ENCODE measurements around the gene CENPM. TPM values are rescaled to one million over a fixed set of nuclear protein-coding genes. Genes with fewer than 3 reads are reported as not detected.

Gene CENPM
- total RNA-seq, 1 donor from 2014 or later: not detected

- no peak for TF ChIP-seq CTCF (IDR thresholded peaks at IDR 0.05)
- peaks cover 3 to 5% of the 10 kb centered on the region in 2 donors for H3K4me1 ChIP-seq
- H3K27ac ChIP-seq: no peak overlapping the region
- no peaks in the 10 kb centered on the region for H3K9me3 ChIP-seq
- no peaks in the 10 kb centered on the region for H3K27me3 ChIP-seq
- intact Hi-C loops (cut with DNase I): no loop called here
- peaks cover 32 to 65% of the 10 kb centered on the region in 2 donors for H3K36me3 ChIP-seq
- DNase-seq (ENCODE audit: low spot score in 2 of 2): no peak
- no peak overlapping the region for H3K4me3 ChIP-seq
These were observed 41.3 kb downstream of the CENPM start for GRCh38 chr22:41905411-41906202.

- intact Hi-C loops (cut with DNase I): no loop called here
- peaks cover 37 to 74% of the 10 kb centered on the region in 2 donors for H3K36me3 ChIP-seq
- TF ChIP-seq CTCF (IDR thresholded peaks at IDR 0.05): no peak
- H3K4me3 ChIP-seq: no peak overlapping the region
- no peaks in the 10 kb centered on the region for H3K27me3 ChIP-seq
- no peaks in the 10 kb centered on the region for H3K4me1 ChIP-seq
- no peak for DNase-seq (ENCODE audit: low spot score in 2 of 2)
- H3K9me3 ChIP-seq: no peaks in the 10 kb centered on the region
- H3K27ac ChIP-seq: no peak overlapping the region
These were observed 42.2 kb downstream of the CENPM start for GRCh38 chr22:41904450-41905410.

DNA sequence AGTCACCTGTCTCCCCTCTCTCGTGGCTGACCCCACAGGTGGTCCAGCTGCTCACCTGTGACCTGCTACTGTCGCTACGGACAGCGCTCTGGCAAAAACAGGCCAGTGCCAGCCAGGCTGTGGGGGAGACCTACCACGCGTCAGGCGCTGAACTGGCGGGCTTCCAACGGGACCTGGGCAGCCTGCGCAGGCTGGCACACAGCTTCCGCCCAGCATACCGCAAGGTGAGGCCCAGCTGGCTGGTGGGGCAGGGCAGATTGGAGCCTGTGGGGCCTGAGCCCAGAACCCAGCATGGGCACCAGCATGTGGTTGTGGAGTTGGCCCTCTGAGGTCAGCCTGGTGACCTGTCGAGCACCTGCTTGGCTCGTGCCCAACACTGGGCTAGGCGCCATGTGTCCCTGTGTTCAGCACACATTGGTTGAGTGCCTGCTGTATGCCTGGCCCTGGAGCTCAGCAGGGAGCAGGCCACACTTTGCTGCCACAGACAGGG lies 44.0 kb downstream of the CENPM start:
- H3K36me3 ChIP-seq: peaks cover 42 to 91% of the 10 kb centered on the region in 2 donors
- intact Hi-C loops (cut with DNase I): no loop called here
- no peaks in the 10 kb centered on the region for H3K9me3 ChIP-seq
- no peak for DNase-seq (ENCODE audit: low spot score in 2 of 2)
- no peak for TF ChIP-seq CTCF (IDR thresholded peaks at IDR 0.05)
- H3K27me3 ChIP-seq: no peaks in the 10 kb centered on the region
- no peak overlapping the region for H3K27ac ChIP-seq
- H3K4me1 ChIP-seq: no peaks in the 10 kb centered on the region
- no peak overlapping the region for H3K4me3 ChIP-seq

- no peaks in the 10 kb centered on the region for H3K4me1 ChIP-seq
- H3K27ac ChIP-seq: no peak overlapping the region
- H3K27me3 ChIP-seq: no peaks in the 10 kb centered on the region
- H3K36me3 ChIP-seq: peaks cover 48 to 98% of the 10 kb centered on the region in 2 donors
- no peak for TF ChIP-seq CTCF (IDR thresholded peaks at IDR 0.05)
- no peak overlapping the region for H3K4me3 ChIP-seq
- intact Hi-C loops (cut with DNase I): no loop called here
- DNase-seq (ENCODE audit: low spot score in 2 of 2): no peak
- no peaks in the 10 kb centered on the region for H3K9me3 ChIP-seq
These were observed 44.9 kb downstream of the CENPM start for GRCh38 chr22:41902016-41902415.

GRCh38 chr22:41900652-41901312 lies 46.2 kb downstream of the CENPM start:
- TF ChIP-seq CTCF (IDR thresholded peaks at IDR 0.05): no peak
- peaks cover 51 to 98% of the 10 kb centered on the region in 2 donors for H3K36me3 ChIP-seq
- intact Hi-C loops (cut with DNase I): no loop called here

More at GRCh38 chr22:41900652-41901312, 46.2 kb downstream of the CENPM start:
- Histone ChIP-seq H3K4me3 (no peak overlapping the region), H3K9me3 (no peaks in the 10 kb centered on the region), H3K27me3 (no peaks in the 10 kb centered on the region), H3K27ac (no peak overlapping the region), H3K4me1 (no peaks in the 10 kb centered on the region)
- no peak for DNase-seq (ENCODE audit: low spot score in 2 of 2)

Data from ascending aorta (tissue), 2 donors.